SJCRH30 (cell line): ENCODE results near the gene CNPY3. TPM values are rescaled to one million over a fixed set of nuclear protein-coding genes. Genes with fewer than 3 reads are reported as not detected.
A peak's percentile ranks its signal among the peaks of the same experiment; 100 is the strongest.
"Not testable (repeated sequence)": the region's sequence is repeated elsewhere in the genome, so short reads cannot be mapped to it uniquely, and the experiment has no call there.

Experiments
- DNase-seq, 2 experiments: peaks; one replicate each; pipeline ENCODE4 v3.0.0-alpha.2; 2015 to 2020
- H3K27ac ChIP-seq: fragments of 250-450 bp; sonication (Bioruptor Pico); 2 replicates; pipeline ENCODE4 v1.5.1; 2020; ENCODE audit warnings: mild to moderate bottlenecking, moderate library complexity
- H3K27me3 ChIP-seq: fragments of 250-450 bp; sonication (Bioruptor Pico); 2 replicates; pipeline ENCODE4 v1.5.1; 2020; ENCODE audit warnings: mild to moderate bottlenecking, moderate library complexity
- H3K36me3 ChIP-seq: fragments of 250-450 bp; sonication (Bioruptor Pico); 2 replicates; pipeline ENCODE4 v1.5.1; 2020; ENCODE audit warnings: mild to moderate bottlenecking, moderate library complexity
- H3K4me1 ChIP-seq: fragments of 250-450 bp; sonication (Bioruptor Pico); 2 replicates; pipeline ENCODE4 v1.5.1; 2020; ENCODE audit warnings: mild to moderate bottlenecking, moderate library complexity
- H3K4me3 ChIP-seq: fragments of 250-450 bp; sonication (Bioruptor Pico); 2 replicates; pipeline ENCODE4 v1.5.1; 2020; ENCODE audit warnings: mild to moderate bottlenecking, moderate library complexity
- H3K9me3 ChIP-seq: fragments of 250-450 bp; sonication (Bioruptor Pico); replicated peaks from 2 replicates; pipeline ENCODE4 v1.5.1; 2020; ENCODE audit warnings: mild to moderate bottlenecking, moderate library complexity
- total RNA-seq: library from RNA; depleted of rRNA; stranded (reverse); fragments of >200 nt; shearing (Covaris generic); gene quantifications from 2 replicates; pipeline ENCODE4 v1.2.3, GENCODE V29; 2014

CNPY3 gene
- total RNA-seq, 1 experiment from 2014 or later = 40.9 TPM

GRCh38 chr6:42902429-42903263, 26.6 kb upstream of the CNPY3 start:
- not testable (repeated sequence) for H3K36me3 ChIP-seq, H3K27ac ChIP-seq, H3K4me3 ChIP-seq, H3K9me3 ChIP-seq, H3K4me1 ChIP-seq, H3K27me3 ChIP-seq, DNase-seq

GRCh38 chr6:42904467-42904866, 24.8 kb upstream of the CNPY3 start:
- Histone ChIP-seq H3K4me1 (peaks cover 7% of the 10 kb centered on the region; the same call in 1 of the 2 replicates), H3K27ac (no peak overlapping the region), H3K4me3 (no peak overlapping the region), H3K27me3 (no peaks in the 10 kb centered on the region), H3K36me3 (no peaks in the 10 kb centered on the region), H3K9me3 (no peaks in the 10 kb centered on the region)
- no peak for DNase-seq

GRCh38 chr6:42907336-42907735, 21.9 kb upstream of the CNPY3 start:
- DNase-seq = no peak
- H3K9me3 ChIP-seq = no peaks in the 10 kb centered on the region
- no peaks in the 10 kb centered on the region for H3K36me3 ChIP-seq
- H3K27me3 ChIP-seq = no peaks in the 10 kb centered on the region
- H3K4me1 ChIP-seq = no peaks in the 10 kb centered on the region
- no peak overlapping the region for H3K4me3 ChIP-seq
- no peak overlapping the region for H3K27ac ChIP-seq

- Histone ChIP-seq H3K27ac (no peak overlapping the region), H3K4me1 (no peaks in the 10 kb centered on the region), H3K36me3 (no peaks in the 10 kb centered on the region), H3K27me3 (no peaks in the 10 kb centered on the region), H3K4me3 (no peak overlapping the region), H3K9me3 (no peaks in the 10 kb centered on the region)
- DNase-seq = no peak
These were observed 19.4 kb upstream of the CNPY3 start for GRCh38 chr6:42909835-42910234.

GRCh38 chr6:42911171-42912021, 17.9 kb upstream of the CNPY3 start:
- no peak overlapping the region for H3K4me3 ChIP-seq
- DNase-seq = no peak
- H3K36me3 ChIP-seq = no peaks in the 10 kb centered on the region
- H3K9me3 ChIP-seq = no peaks in the 10 kb centered on the region
- no peaks in the 10 kb centered on the region for H3K27me3 ChIP-seq
- H3K27ac ChIP-seq = no peak overlapping the region
- no peaks in the 10 kb centered on the region for H3K4me1 ChIP-seq

- H3K36me3 ChIP-seq = no peaks in the 10 kb centered on the region
- no peak overlapping the region for H3K27ac ChIP-seq
- no peaks in the 10 kb centered on the region for H3K4me1 ChIP-seq
- H3K9me3 ChIP-seq = no peaks in the 10 kb centered on the region
- no peak overlapping the region for H3K4me3 ChIP-seq
- H3K27me3 ChIP-seq = no peaks in the 10 kb centered on the region
- DNase-seq = no peak
These were observed 14.7 kb upstream of the CNPY3 start for GRCh38 chr6:42914546-42914945.

GRCh38 chr6:42915732-42916131, 13.5 kb upstream of the CNPY3 start, which contains the start of gene PTCRA:
PTCRA (plus strand) TSS chr6:42916053; CDS start chr6:42916070, 17 bp downstream.
- H3K27me3 ChIP-seq = no peaks in the 10 kb centered on the region
- H3K9me3 ChIP-seq = no peaks in the 10 kb centered on the region
- no peak for DNase-seq
- no peak within 1 kb of the TSS for H3K4me3 ChIP-seq
- no peak within 1 kb of the TSS for H3K27ac ChIP-seq
- no peaks in the 10 kb centered on the region for H3K36me3 ChIP-seq
- no peaks in the 10 kb centered on the region for H3K4me1 ChIP-seq

- no peaks in the 10 kb centered on the region for H3K27me3 ChIP-seq
These were observed 13.0 kb upstream of the CNPY3 start for GRCh38 chr6:42916288-42916687.

GRCh38 chr6:42921801-42922200, 7.5 kb upstream of the CNPY3 start:
- Histone ChIP-seq H3K9me3 (no peaks in the 10 kb centered on the region), H3K36me3 (no peaks in the 10 kb centered on the region), H3K4me3 (no peak overlapping the region), H3K4me1 (no peaks in the 10 kb centered on the region), H3K27ac (no peak overlapping the region), H3K27me3 (0 out of 2 replicates have a peak, but pooled peaks cover 3% of the 10 kb centered on the region)
- DNase-seq = no peak

More at GRCh38 chr6:42916288-42916687, 13.0 kb upstream of the CNPY3 start:
- DNase-seq = no peak
- H3K4me1 ChIP-seq = no peaks in the 10 kb centered on the region
- H3K36me3 ChIP-seq = no peaks in the 10 kb centered on the region
- no peak overlapping the region for H3K4me3 ChIP-seq
- no peaks in the 10 kb centered on the region for H3K9me3 ChIP-seq
- no peak overlapping the region for H3K27ac ChIP-seq

- Histone ChIP-seq H3K4me3 (no peak overlapping the region), H3K9me3 (no peaks in the 10 kb centered on the region)
- no peak for DNase-seq
These were observed 5.6 kb upstream of the CNPY3 start for GRCh38 chr6:42923666-42924065.

GRCh38 chr6:42925248-42925857, 3.9 kb upstream of the CNPY3 start:
- DNase-seq = no peak
- Histone ChIP-seq H3K9me3 (no peaks in the 10 kb centered on the region), H3K36me3 (no peaks in the 10 kb centered on the region), H3K27me3 (0 out of 2 replicates have a peak, but pooled peaks cover 3% of the 10 kb centered on the region), H3K4me1 (no peaks in the 10 kb centered on the region), H3K27ac (no peak overlapping the region), H3K4me3 (no peak overlapping the region)

More at GRCh38 chr6:42923666-42924065, 5.6 kb upstream of the CNPY3 start:
- 0 out of 2 replicates have a peak, but pooled peaks cover 3% of the 10 kb centered on the region for H3K27me3 ChIP-seq
- no peaks in the 10 kb centered on the region for H3K4me1 ChIP-seq
- H3K36me3 ChIP-seq = no peaks in the 10 kb centered on the region
- no peak overlapping the region for H3K27ac ChIP-seq

- H3K4me1 ChIP-seq = no peaks in the 10 kb centered on the region
- H3K27ac ChIP-seq = peak overlapping the region; percentile 57
- H3K9me3 ChIP-seq = no peaks in the 10 kb centered on the region
- peak overlapping the region; percentile 66 for H3K4me3 ChIP-seq
- peak; percentile 74 to 82 for DNase-seq
- peaks cover 10% of the 10 kb centered on the region for H3K36me3 ChIP-seq
- no peaks in the 10 kb centered on the region for H3K27me3 ChIP-seq
These were observed 611 bp downstream of the CNPY3 start for GRCh38 chr6:42929821-42930360.

GRCh38 chr6:42932412-42932811, 3.1 kb downstream of the CNPY3 start:
- Histone ChIP-seq H3K36me3 (peaks cover 30% of the 10 kb centered on the region), H3K27me3 (no peaks in the 10 kb centered on the region), H3K27ac (no peak overlapping the region), H3K4me3 (no peak overlapping the region), H3K9me3 (no peaks in the 10 kb centered on the region), H3K4me1 (no peaks in the 10 kb centered on the region)
- no peak for DNase-seq

GRCh38 chr6:42933205-42933604, 3.9 kb downstream of the CNPY3 start:
- Histone ChIP-seq H3K4me3 (no peak overlapping the region), H3K9me3 (no peaks in the 10 kb centered on the region), H3K36me3 (peaks cover 30% of the 10 kb centered on the region), H3K27ac (no peak overlapping the region), H3K27me3 (no peaks in the 10 kb centered on the region), H3K4me1 (no peaks in the 10 kb centered on the region)
- no peak for DNase-seq
